Measurements from ENCODE around the gene GRIN2A. TPM values are rescaled to one million over a fixed set of nuclear protein-coding genes. Genes with fewer than 3 reads are reported as not detected.

Gene GRIN2A
- total RNA-seq, 1 experiment from 2014 or later, result not detected

DNA sequence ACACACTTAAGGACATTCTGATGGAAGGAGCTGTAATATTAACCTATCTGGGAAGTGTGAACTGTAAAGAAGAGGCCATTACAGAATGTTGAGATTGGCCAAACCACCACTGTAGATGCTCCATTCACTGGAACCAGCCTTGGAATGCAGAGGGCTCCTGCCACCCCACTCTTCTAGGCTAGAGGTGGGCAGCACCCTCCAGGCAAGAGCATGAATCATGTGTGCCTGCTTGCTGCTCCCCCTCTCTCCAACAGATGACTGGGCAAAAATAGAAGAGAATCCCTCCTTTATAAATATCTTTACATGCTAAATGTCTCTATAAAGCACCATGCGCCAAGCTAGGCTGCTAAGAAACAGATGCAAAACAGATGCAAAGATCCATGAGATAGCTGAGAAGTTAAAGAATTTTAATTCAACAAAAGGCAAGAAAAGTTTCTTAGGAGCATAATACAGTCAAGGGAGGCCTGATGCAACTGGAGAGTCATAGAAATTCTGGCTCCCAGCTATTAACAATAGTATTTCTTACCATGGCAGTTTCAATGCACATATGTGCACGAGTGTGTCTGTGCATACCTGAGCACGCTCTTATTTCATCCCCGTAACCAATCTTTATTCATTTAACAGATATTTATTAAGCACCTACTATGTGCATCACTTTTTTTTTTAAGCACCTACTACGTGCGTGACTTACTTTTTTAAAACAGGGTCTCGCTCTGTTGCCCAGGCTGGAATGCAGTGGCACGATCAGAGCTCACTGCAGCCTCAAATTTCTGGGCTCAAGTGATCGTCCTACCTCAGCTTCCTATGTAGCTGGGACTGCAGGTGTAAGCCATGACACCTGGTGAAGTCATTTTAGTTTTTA is 53.6 kb downstream of the GRIN2A start:
- ChIA-PET CTCF (interaction anchor here (0.6 kb wide), 2 partner anchors 22 to 349 kb away, joined by 3 read pairs; no protein-coding TSS in a partner anchor), POLR2A (no interaction called here)
- intact Hi-C loops (cut with micrococcal nuclease), result no loop called here
- TF ChIP-seq, protein P1, sequence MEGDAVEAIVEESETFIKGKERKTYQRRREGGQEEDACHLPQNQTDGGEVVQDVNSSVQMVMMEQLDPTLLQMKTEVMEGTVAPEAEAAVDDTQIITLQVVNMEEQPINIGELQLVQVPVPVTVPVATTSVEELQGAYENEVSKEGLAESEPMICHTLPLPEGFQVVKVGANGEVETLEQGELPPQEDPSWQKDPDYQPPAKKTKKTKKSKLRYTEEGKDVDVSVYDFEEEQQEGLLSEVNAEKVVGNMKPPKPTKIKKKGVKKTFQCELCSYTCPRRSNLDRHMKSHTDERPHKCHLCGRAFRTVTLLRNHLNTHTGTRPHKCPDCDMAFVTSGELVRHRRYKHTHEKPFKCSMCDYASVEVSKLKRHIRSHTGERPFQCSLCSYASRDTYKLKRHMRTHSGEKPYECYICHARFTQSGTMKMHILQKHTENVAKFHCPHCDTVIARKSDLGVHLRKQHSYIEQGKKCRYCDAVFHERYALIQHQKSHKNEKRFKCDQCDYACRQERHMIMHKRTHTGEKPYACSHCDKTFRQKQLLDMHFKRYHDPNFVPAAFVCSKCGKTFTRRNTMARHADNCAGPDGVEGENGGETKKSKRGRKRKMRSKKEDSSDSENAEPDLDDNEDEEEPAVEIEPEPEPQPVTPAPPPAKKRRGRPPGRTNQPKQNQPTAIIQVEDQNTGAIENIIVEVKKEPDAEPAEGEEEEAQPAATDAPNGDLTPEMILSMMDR (IDR thresholded peaks at IDR 0.05; ENCODE audit: unreplicated experiment), result no peak
- no peaks in the 10 kb centered on the region for H3K4me1 Mint-ChIP-seq (ENCODE audit: insufficient read depth, unreplicated experiment)
- DNase-seq (ENCODE audit: unreplicated experiment), result no peak
- H3K4me3 Mint-ChIP-seq (ENCODE audit: unreplicated experiment), result no peak overlapping the region
- no peaks in the 10 kb centered on the region for H3K36me3 Mint-ChIP-seq (ENCODE audit: insufficient read depth, unreplicated experiment)
- peaks cover 41% of the 10 kb centered on the region for H3K9me3 Mint-ChIP-seq (ENCODE audit: unreplicated experiment)
- H3K27me3 Mint-ChIP-seq (ENCODE audit: insufficient read depth, unreplicated experiment), result no peaks in the 10 kb centered on the region
- BruUV-seq (replicated peaks), result no TSS peak
- no peak overlapping the region for H3K27ac Mint-ChIP-seq (ENCODE audit: low read depth, unreplicated experiment)

DNA sequence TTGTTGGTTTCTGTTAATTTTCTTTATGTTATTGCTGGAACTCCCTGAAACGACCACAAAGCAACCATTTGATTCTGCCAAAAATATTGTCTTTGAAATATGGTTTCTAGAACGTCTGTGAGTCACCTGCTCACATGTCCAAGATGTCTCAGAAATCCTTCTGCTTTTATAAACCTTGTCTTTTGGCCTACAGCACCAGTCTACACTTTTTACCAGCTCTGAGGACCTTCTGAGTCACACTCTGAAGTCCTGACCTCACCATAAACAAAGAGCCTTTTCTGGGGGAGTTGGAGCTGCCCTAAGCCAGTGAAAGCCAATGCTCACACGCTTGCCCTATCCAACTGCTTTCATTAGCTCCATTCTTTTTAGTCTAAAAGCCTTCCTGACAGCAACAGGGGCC is 55.5 kb downstream of the GRIN2A start:
- no TSS peak for BruUV-seq (replicated peaks)
- no peaks in the 10 kb centered on the region for H3K27me3 Mint-ChIP-seq (ENCODE audit: insufficient read depth, unreplicated experiment)
- TF ChIP-seq, protein P1 (IDR thresholded peaks at IDR 0.05; ENCODE audit: unreplicated experiment), result no peak
- POLR2A ChIA-PET, result no interaction called here
- H3K4me1 Mint-ChIP-seq (ENCODE audit: insufficient read depth, unreplicated experiment), result no peaks in the 10 kb centered on the region
- intact Hi-C loops (cut with micrococcal nuclease), result no loop called here
- H3K27ac Mint-ChIP-seq (ENCODE audit: low read depth, unreplicated experiment), result no peak overlapping the region
- peak; percentile 32 for DNase-seq (ENCODE audit: unreplicated experiment)
- CTCF ChIA-PET, result no interaction called here
- no peaks in the 10 kb centered on the region for H3K36me3 Mint-ChIP-seq (ENCODE audit: insufficient read depth, unreplicated experiment)
- no peak overlapping the region for H3K4me3 Mint-ChIP-seq (ENCODE audit: unreplicated experiment)
- H3K9me3 Mint-ChIP-seq (ENCODE audit: unreplicated experiment), result peaks cover 34% of the 10 kb centered on the region

DNA sequence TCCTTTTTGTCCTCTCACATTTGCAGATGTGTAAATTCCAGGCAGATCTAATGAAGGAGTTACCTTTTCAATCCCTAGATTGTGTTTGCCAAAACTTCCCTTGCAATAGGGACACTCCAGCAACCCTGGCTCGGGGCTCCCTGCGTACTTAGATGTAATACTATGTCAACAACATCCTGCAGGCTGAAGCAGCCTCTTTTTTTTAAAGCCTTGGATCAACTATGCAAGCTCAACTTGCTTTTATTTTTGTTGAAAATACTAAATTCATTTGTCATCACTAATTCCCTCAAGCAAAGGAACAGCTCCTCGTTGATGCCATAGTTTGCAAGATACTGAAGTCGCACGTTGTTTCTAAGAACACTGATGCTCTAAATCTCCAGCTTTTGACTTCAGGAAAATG is 59.1 kb downstream of the GRIN2A start:
- no TSS peak for BruUV-seq (replicated peaks)
- no peak for DNase-seq (ENCODE audit: unreplicated experiment)
- intact Hi-C loops (cut with micrococcal nuclease), result no loop called here

DNA sequence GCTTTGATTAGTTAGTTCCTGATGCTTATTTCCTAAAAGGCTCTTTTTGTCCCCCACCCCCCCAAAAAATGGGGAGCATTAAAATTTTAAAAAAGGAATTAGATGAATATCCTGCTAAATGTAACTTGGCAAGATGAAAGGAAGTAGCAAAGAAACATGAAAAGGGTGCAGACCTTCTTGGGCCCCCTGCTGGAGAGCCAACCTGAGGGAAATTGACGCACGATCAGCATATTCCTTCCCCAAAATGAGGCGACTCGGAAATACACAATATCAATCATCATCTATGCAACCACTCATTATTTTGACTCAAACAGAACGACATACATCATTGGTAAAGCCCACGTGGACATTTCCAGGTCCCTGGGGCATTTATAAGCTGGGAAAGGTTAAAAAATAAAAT is 59.7 kb downstream of the GRIN2A start:
- ChIA-PET POLR2A (no interaction called here), CTCF (interaction anchor here (0.7 kb wide), 1 partner anchor 387 kb away, joined by 3 read pairs; no protein-coding TSS in a partner anchor)
- no peaks in the 10 kb centered on the region for H3K27me3 Mint-ChIP-seq (ENCODE audit: insufficient read depth, unreplicated experiment)
- H3K4me1 Mint-ChIP-seq (ENCODE audit: insufficient read depth, unreplicated experiment), result no peaks in the 10 kb centered on the region
- H3K27ac Mint-ChIP-seq (ENCODE audit: low read depth, unreplicated experiment), result no peak overlapping the region
- intact Hi-C loops (cut with micrococcal nuclease), result no loop called here
- DNase-seq (ENCODE audit: unreplicated experiment), result peak; percentile 9
- TF ChIP-seq, protein P1 (IDR thresholded peaks at IDR 0.05; ENCODE audit: unreplicated experiment), result no peak
- H3K9me3 Mint-ChIP-seq (ENCODE audit: unreplicated experiment), result peaks cover 42% of the 10 kb centered on the region
- no peak overlapping the region for H3K4me3 Mint-ChIP-seq (ENCODE audit: unreplicated experiment)
- no TSS peak for BruUV-seq (replicated peaks)
- no peaks in the 10 kb centered on the region for H3K36me3 Mint-ChIP-seq (ENCODE audit: insufficient read depth, unreplicated experiment)

More for the DNA sequence above, 59.1 kb downstream of the GRIN2A start:
- no peak overlapping the region for H3K4me3 Mint-ChIP-seq (ENCODE audit: unreplicated experiment)
- ChIA-PET POLR2A (no interaction called here), CTCF (interaction anchor here (0.7 kb wide), 1 partner anchor 386 kb away, joined by 3 read pairs; no protein-coding TSS in a partner anchor)
- H3K27me3 Mint-ChIP-seq (ENCODE audit: insufficient read depth, unreplicated experiment), result no peaks in the 10 kb centered on the region
- H3K27ac Mint-ChIP-seq (ENCODE audit: low read depth, unreplicated experiment), result no peak overlapping the region
- H3K9me3 Mint-ChIP-seq (ENCODE audit: unreplicated experiment), result peaks cover 36% of the 10 kb centered on the region
- TF ChIP-seq, protein P1 (IDR thresholded peaks at IDR 0.05; ENCODE audit: unreplicated experiment), result no peak
- no peaks in the 10 kb centered on the region for H3K36me3 Mint-ChIP-seq (ENCODE audit: insufficient read depth, unreplicated experiment)
- H3K4me1 Mint-ChIP-seq (ENCODE audit: insufficient read depth, unreplicated experiment), result no peaks in the 10 kb centered on the region

Measured in MCF 10A (cell line).